GM19438 (cell line): ENCODE results near the gene NEK8.
"Not testable (repeated sequence)": the region's sequence is repeated elsewhere in the genome, so short reads cannot be mapped to it uniquely, and the experiment has no call there.

ENCODE experiments used
- ATAC-seq: cut with Tn5 transposase; IDR thresholded peaks from one replicate; pipeline ENCODE4 v1.9.1; 2021; ENCODE audit warnings: low read depth; ENCODE audit not compliant: unreplicated experiment

The NEK8 gene

GRCh38 chr17:28759256-28759865 is 30.8 kb downstream of the NEK8 start:
- ATAC-seq: no peak

GRCh38 chr17:28760601-28761562 is 32.3 kb downstream of the NEK8 start:
- ATAC-seq: no peak

- no peak for ATAC-seq
Measured at GRCh38 chr17:28763137-28763799, 34.7 kb downstream of the NEK8 start.

GRCh38 chr17:28763804-28764266 is 35.2 kb downstream of the NEK8 start:
- ATAC-seq: no peak

GRCh38 chr17:28765038-28765437 is 36.5 kb downstream of the NEK8 start:
- ATAC-seq: no peak

GRCh38 chr17:28773736-28774135 is 45.1 kb downstream of the NEK8 start:
- no peak for ATAC-seq

GRCh38 chr17:28774206-28774605 is 45.6 kb downstream of the NEK8 start:
- no peak for ATAC-seq

GRCh38 chr17:28777178-28777577 is 48.6 kb downstream of the NEK8 start:
- ATAC-seq: no peak

GRCh38 chr17:28779601-28780000 is 51.0 kb downstream of the NEK8 start:
- not testable (repeated sequence) for ATAC-seq

- ATAC-seq: no peak
Measured at GRCh38 chr17:28783161-28783560, 54.6 kb downstream of the NEK8 start.

GRCh38 chr17:28788100-28788499 is 59.5 kb downstream of the NEK8 start:
- no peak for ATAC-seq
